ENCODE data around the gene KCNK15.
"Not testable (repeated sequence)": the region's sequence is repeated elsewhere in the genome, so short reads cannot be mapped to it uniquely, and the experiment has no call there.

KCNK15 gene

DNA sequence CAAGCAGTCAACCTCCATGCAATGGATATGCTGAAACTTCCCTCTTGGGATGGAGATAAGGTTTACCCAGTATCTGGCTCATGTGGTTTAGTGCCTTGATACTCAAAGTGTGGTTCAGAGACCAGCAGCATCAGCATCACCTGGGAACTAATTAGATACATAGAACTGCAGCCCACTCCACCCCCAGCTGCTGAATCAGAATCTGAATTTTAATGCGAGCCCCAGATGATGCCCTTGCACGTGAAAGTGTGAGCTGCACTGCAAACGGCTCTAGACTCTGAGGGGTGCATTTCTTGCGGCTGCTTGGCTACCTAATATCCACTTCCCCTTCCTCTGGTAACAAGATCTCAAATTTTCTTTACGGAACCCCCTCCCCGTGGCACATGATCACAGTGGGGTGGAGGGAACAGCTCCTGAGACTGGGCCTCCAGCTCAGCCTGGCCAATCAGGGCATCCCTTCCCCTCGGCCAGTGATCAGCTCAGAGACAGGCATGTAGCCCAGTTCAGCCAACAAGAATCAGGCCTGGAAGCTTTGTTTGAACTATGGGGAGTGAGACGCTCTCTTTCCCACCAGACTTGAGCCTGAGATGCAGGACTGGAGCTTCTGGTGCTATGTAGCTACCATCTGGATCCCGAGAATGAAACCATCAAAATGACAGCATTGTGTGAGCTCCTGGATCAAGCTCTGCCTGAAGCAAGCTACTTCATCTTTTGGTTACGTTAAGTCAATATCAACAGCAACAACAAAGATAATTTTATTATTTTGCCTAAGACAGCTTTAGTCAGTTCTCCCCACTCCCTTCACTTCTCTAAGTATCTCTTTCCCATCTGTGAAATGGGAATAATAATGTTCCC is 12.8 kb downstream of the KCNK15 start:
- peak in 1 of 58 donors; percentile 35 for DNase-seq

DNA sequence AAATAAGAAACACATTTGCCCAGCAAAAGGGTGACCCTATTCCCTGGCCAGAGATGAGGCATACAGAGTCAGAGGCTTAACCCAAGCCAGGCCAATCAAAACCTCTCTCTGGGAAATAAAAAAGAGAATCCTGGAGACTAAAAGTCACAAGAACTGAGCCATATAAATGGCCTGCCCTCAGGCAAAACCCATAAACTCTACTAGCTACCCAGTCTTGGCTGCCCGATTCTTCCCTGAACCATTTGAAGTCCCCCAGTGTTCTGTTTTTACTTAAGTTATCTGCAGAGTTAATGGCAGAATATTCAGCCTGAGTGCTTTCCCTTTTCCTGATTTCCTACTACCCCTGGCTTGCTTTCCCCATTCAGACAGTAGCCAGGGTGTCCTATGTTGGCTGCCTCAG is 13.9 kb downstream of the KCNK15 start:
- DNase-seq: no peak

DNA sequence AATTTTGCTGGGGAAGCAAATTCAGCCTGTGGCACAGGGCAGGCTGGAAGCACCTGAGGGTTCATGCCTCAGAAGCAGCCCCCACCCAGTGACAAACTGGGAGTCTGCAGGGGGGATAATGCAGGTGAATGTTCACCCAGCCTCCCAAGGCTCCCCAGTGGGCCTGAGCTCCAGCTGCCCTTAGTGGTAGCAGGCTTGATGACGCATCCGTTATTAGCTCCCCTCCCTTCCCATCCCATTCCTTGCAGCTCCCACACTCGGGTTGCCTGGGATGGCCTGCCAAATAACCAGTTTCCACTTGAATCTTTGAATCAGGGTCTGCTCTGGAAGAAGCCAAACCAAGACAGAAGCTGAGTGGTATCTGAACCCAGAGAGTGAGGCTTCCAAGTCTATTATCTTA is 15.8 kb downstream of the KCNK15 start:
- DNase-seq: peak in 1 of 58 donors; percentile 10

DNA sequence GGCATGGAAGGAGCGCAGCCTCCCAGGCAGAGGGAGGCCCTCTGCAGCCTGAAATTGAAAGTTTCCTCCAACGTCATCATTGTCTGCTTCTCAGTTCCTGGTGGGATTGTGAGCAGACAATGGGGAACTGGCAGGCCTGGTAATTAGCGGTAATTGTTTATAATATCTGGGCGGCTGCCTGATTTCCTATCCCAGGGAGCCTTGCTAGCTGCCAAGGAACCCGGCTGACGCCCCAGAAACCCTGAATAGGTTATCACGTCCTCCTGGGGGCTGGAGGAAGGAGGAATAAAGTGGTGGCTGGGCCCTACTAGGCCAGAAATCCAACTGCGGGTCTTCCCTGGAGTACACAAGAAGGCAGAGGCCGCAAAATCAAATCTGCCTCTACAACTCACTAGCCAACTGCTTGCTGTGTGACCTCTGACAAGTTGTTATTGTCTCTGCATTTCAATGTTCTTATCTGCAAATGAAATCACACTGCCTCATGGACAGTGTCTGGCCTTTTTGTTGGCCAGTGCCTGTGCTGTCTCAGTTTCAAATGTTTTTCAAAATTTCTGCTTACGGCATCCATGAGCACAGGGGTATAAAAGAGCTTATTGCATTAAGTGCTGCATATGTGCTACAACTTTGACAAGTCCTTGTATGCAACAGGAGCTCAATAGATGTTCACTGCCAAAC is 16.9 kb downstream of the KCNK15 start:
- peak in 2 of 58 donors; percentile 17 to 18 for DNase-seq

DNA sequence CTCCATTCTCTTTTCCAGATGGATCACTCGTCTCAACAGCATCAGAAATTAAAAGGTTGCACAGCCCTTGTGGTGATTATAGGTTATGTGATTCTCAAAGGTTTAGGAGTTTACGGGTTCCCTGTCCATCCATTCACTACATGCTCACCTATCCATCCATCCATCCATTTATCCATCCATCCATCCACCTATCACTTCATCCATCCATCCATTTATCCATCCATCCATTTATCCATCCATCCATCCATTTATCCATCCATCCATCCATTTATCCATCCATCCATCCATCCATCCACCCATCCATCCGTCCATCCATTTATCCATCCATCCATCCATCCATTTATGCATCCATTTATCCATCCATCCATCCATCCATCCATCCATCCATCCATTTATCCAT is 18.1 kb downstream of the KCNK15 start:
- DNase-seq: not testable (repeated sequence)

DNA sequence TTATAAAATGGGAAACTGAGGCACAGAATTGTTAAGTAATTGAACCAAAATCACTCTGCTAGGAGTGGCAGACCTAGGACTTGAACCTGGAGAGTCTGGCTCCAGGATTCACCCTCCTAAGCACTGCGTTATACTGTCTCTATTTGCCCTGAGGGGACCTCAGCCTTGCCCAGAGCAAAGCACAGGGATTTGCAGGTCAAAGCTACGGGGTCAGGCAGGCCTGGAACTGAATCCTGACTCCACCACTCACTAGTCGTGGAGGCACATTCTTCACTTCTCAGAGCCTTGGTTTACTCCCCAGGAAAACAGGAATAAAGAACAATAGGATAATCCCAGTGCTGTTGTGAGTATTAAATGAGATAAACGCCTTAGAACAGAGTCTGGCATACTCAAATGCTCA is 19.4 kb downstream of the KCNK15 start:
- DNase-seq: no peak

DNA sequence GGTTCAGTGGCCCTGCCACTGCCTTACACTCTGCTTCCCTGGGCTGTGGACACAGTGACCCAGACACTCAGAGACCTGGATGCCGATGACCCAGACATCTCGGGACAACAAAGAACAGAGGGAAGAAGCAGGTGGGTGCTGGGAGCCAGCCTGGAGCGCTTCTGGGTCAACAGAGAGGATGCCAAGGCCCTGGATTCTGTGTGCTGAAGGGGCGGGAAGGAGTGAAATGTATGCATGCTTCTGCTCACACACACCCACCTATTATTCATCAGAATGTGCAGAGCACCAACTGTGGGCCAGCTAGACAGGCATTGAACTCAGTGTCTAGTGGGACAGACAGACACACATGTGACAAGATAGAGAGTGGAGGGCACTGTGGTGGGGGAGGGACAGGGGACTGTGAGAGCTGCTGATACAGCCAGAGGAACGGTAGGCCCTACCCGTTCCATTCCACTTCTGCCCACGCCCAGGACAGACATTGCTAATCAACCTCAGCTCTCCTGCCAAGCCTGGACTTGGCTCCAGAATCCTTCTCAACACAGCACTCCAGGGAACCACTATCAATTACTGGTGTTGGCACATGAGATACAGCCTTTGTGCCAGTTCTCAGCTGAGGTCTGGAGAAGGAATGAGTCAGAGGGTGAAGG is 20.2 kb downstream of the KCNK15 start:
- DNase-seq: peak in 14 of 58 donors; percentile 11 to 53 (median 31)

DNA sequence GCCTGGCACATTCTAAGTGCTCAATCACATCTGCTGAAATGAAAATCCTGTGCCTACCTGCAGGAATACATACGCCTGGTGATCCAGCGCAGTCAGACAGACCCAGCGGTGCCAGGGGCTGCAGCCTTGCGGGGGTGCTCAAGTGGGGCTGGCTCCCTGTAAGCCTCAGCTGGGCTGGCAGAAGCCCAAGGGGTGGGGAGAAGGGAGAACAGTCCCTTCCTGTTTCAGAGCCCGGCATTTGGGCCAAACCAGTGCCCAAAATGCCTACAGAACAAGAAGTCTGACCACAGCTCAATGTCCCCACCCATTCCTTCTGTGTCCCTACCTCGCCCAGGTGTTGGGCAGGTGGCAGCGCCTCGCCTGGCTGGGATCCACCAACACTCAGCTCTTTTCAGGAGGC is 22.6 kb downstream of the KCNK15 start:
- DNase-seq: peak in 5 of 58 donors; percentile 10 to 18 (median 14)

DNA sequence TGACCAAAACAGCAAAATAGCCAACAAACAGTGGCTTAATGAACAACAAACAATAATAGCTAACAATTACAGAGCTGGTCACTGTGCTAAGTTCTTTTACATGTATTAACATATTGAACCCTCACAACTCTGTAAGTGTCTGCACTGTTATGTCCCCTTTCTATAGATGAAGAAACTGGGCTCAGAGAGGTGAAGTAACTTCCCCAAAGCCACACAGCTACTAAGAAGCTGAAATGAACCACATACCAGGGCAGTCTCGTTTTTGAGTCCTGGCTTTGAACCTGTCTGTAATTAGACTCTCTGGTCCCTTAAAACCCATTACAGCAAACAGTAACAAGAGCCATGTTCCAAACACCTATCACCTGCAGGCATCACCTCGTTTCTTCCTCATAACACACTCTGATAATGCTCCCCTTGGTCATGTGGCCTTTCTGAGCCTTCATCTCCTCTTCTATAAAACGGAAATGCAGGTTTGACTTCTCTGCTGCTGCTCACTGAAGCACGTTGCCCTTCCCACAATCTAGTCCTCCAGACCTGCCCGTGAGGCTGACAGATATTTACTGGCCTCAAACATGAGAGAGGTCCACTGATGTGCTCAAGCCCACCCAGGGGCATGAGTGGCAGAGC is 23.3 kb downstream of the KCNK15 start:
- DNase-seq: no peak

DNA sequence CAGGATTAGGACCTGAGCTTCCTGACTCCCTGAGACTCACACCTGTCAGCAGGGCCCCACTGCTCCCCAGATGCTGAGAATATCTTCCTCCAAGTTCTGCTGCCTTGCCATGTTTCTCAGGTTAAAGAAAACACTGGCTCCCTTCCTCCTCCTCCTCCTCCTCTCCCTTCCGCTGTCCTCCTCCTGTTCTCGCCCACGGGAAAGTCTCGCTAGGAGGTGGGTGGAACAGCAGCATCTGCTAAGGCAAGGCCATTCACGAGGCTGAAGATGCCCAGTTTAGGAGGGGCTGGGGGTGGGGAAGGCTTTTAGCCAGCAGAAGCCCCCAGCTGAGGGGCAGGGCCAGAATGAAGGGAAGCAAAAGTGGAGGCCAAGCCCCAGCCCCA is 23.8 kb downstream of the KCNK15 start:
- peak in 7 of 58 donors; percentile 14 to 37 (median 22) for DNase-seq

DNA sequence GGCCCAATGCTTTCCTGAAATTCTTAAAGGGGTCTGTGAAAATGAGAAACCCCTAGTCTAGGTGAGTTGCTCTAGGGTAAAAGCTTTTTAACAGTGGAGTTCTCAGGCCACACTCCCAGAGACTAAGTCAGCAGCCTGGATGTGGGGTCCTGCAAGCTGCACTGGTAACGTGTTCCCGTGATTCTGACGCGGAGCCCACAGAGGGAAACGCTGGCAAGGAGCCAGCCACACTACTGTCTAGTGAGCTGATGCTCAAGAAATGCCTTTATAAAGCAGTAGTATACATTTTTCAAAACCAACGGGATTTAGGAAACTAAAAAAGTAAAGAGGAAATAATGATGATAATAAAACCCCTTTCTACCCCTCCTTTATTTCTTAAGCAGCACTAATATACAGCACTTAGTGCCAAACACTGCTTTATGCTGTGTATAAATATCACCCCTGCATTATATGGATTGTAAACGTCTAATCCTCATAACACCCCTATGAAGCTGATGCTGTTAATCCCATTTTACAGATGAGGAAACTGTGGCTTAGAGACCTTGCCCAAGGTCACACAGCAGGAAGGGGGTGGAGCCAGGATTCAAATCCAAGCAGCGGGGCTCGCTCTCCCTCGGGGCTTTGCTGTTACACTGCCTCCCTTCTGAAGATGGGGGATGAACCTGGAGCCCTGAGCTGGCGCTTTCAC is 25.0 kb downstream of the KCNK15 start:
- DNase-seq: peak in 4 of 58 donors; percentile 6 to 30 (median 18)

DNA sequence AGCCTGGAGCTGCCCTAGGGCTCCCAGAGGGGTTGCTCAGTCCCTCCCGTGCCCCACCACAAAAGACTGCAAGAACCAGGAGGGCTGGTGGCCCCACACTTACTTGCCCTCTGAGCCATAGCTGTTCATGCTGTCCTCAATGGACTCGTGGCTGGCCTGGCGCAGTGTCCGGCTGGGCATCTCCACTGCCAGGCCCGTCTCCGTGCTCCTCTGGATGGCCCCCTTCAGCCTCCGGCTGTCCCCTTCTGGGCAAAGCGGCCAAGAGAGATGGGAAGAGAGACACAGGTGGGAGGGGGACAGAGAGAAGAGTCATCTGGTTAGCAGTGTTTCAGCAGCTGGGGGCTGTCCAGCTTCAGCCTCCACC is 25.5 kb downstream of the KCNK15 start:
- DNase-seq: no peak

DNA sequence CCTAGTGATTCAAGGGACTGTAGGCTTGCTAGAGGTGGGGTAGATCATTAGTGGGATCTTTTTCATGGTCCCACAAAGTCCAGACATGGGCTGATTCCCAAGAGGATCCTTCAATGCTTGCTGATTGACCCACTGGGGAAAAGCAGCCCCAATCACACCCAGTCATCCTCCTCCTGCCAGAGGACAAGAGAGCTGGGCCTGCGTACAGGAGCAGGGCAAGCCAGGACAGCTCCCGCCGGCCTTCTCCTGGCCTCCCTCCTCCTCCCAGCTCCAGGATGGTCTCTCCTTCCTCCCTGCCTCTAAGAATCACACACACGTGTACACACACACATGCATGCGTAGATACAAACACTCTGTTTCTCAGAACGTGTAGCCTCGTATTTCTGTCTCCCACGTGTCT is 27.0 kb downstream of the KCNK15 start:
- DNase-seq: no peak

DNA sequence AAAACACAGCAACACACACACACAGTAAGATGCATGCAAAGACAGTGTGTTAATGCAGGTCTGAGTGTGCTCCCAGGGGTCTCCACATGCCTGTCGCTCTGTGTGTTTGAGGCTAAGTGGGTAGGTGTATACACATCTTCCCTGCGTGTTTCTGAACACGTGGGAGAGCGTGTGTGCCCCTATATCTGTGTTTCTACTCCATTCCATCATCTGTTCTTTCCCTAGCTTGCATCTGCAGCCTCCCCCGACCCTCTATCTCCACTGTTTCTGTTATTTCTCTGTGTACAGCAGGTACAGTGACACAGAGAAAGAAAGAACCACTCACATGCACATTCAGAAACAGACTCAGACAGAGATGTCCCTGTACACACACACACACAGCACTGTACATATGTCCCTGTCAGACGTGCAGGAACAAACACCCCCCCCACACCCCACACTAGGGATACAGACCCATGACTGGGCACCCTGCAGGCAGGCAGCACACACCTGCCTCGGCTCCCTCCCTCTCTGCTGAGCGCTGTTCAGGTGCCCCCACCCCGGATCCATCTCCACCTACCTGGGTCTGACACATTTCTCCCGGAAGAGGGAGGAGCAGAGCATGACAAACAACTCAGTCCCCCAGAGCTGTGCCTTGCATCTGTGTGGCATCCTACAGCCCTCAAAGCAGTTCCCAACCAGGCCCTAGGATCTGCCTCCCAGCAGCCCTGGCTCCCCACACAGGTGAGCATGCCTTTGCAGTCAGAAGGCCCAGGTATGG is 27.6 kb downstream of the KCNK15 start:
- DNase-seq: peak in 1 of 58 donors; percentile 59

DNA sequence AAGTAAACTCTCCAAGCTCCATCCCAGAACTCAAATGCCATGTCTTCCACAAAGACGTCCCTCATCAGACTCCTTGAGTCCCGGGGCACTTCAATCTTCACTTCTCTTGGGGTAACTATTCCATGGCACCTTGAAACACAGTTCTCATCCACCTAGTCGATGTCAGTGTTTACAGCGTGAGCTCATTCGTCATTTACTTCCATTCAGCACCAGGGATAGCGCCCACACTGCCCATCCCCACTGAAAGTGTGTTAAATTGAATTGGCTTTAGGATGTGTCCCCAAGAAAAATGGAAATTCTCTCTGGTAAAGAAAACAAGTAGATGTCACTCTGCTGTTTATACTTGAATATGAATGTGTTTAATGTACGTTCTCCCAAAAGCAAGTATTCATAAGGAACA is 31.3 kb downstream of the KCNK15 start:
- DNase-seq: no peak

DNA sequence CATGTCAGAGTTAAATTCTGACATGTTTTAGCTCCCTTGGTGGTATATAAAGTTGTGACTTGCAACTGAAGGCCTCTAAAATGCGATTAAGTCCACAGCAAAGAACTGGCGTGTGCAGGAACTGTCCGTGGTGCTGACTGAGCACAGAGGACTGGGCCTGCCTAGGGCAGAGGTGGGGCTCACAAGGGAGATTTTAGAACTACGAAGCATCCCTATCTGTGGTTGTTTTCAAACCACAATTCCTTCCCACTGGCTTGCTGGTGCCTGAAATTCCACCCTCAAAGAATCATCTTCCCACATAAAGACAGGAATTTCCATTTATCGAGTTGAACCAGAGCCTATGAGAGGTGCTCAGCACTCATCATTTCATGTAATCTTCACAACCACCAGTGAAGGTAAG is 34.6 kb downstream of the KCNK15 start:
- DNase-seq: no peak

DNA sequence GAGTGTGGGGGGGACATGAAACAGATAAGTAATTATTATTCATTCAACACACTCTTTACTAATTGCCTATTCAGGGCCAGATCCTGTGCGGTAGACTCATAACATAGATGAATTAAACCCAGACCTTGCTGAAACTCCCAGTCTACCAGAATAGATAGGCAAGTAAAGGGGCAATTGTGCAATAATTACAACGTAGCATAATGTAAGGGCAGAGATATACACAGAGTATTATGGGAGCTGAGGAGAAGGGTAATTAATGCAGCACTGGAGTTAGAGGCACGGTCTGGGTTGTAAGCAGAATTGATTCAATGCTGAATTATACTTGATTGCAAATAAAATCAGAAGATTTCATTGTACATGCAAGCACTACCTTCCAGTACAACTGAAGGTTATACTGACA is 35.5 kb downstream of the KCNK15 start:
- no peak for DNase-seq

DNA sequence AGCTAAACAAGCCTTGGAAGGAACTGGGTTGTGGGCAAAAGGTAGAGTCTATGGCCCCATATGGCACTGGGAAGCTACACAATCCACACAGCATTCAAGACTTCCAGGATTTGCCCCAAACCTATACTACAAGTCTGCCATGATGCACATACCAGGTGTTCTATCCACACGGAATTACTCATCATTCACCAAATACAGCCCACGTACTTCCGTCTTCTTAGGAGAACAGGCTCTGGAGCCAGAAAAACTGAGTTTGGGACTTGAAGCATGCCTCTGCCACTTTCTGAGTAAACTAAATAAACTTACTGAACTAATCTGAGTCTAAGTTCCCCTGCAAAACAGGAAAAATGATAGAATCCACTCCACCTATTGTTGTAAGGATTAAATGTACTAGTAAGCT is 36.1 kb downstream of the KCNK15 start:
- DNase-seq: peak in 1 of 58 donors; percentile 11

DNA sequence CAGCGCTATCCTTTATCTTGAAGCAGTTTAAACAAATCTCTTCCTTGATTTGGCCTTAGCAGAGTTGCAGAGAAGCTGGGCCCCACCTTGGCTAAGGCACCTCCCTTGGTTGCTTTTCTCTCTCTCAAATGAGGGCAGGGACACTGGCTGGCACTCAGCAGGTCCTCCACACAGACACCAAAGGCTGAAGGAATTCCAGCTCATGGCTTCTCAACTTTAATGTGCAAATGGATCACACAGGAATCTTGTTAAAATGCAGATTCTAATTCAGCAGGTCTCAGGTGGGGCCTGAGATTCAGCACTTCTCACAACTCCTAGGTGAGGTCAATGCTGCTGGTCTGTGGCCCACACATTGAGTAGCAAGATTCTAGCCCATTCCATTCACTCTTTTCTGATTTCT is 39.0 kb downstream of the KCNK15 start:
- no peak for DNase-seq

DNA sequence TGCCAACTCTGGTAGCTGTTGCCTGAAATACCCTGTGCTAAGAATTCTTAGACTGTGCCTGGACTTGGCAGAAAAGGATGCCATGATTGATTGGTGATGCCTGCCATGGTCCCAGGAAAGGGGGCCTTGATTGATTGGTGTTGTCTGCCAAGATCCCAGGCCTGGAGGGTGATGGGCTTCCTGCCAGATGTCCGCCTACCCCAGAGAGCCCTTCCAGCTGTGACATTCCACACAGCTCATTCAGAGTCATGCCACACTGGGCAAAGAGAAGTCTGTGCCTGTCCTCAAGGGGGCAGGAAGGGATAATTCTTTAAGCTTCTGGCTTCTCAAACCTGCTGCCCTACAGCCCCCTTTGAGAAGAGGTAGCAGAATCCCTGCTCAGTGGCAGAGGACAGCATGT is 40.1 kb downstream of the KCNK15 start:
- DNase-seq: peak in 1 of 58 donors; percentile 25

All from anterior cingulate cortex (tissue), 58 donors.